ENCODE data around the gene FRMD4B.

GRCh38 chr3:69294014-69294766, 91.7 kb downstream of the FRMD4B start:
- TF ChIP-seq POLR2A (IDR thresholded peaks at IDR 0.05; ENCODE audit: low read depth, low read length) (no peak), CTCF (IDR thresholded peaks at IDR 0.05; ENCODE audit: extremely low read depth in 1 of 2, insufficient read depth in 1 of 2, low read depth in 1 of 2, low read length in 2 of 2) (no peak), POLR2AphosphoS5 (IDR thresholded peaks at IDR 0.05; ENCODE audit: insufficient read depth, low read depth, low read length) (no peak), EZH2 (IDR thresholded peaks at IDR 0.05; ENCODE audit: borderline replicate concordance, low read depth, low read length, severe bottlenecking) (no peak), JUN (IDR thresholded peaks at IDR 0.05; ENCODE audit: borderline replicate concordance, insufficient read depth, insufficient read length, low read depth) (no peak), GATA2 (IDR thresholded peaks at IDR 0.05; ENCODE audit: insufficient read depth, insufficient read length, low read depth, low read length) (no peak)
- TF ChIP-seq, protein P1, sequence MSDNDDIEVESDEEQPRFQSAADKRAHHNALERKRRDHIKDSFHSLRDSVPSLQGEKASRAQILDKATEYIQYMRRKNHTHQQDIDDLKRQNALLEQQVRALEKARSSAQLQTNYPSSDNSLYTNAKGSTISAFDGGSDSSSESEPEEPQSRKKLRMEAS (IDR thresholded peaks at IDR 0.05; ENCODE audit: insufficient read depth, insufficient read length): no peak

Measured in endothelial cell of umbilical vein (primary cell).